ENCODE data around the gene NAV1.
"Not testable (repeated sequence)": the region's sequence is repeated elsewhere in the genome, so short reads cannot be mapped to it uniquely, and the experiment has no call there.

NAV1 gene

GRCh38 chr1:201544710-201545109, 5.8 kb downstream of the NAV1 start:
- no peak overlapping the region for H3K4me3 ChIP-seq (IDR thresholded peaks at IDR 0.05; ENCODE audit: insufficient read depth, low read depth, low read length)
- H2AFZ ChIP-seq (ENCODE audit: low read depth): no peak overlapping the region
- no peak overlapping the region for H3K27ac ChIP-seq
- TF ChIP-seq CTCF (conservative IDR thresholded peaks at IDR 0.05; ENCODE audit: low read depth, low read length): no peak
- no peak overlapping the region for H3K4me2 ChIP-seq
- no peaks in the 10 kb centered on the region for H4K20me1 ChIP-seq (ENCODE audit: insufficient read depth)
- no peaks in the 10 kb centered on the region for H3K36me3 ChIP-seq (ENCODE audit: insufficient read depth)
- H3K4me1 ChIP-seq (ENCODE audit: low read depth, poor library complexity, severe bottlenecking): no peaks in the 10 kb centered on the region
- no peaks in the 10 kb centered on the region for H3K79me2 ChIP-seq (ENCODE audit: insufficient read depth, low read depth)
- H3K27me3 ChIP-seq (ENCODE audit: insufficient read depth, low read depth): no peaks in the 10 kb centered on the region
- H3K9ac ChIP-seq: no peak overlapping the region

GRCh38 chr1:201545851-201546492, 7.0 kb downstream of the NAV1 start:
- no peaks in the 10 kb centered on the region for H3K79me2 ChIP-seq (ENCODE audit: insufficient read depth, low read depth)
- H2AFZ ChIP-seq (ENCODE audit: low read depth): no peak overlapping the region
- H3K9ac ChIP-seq: no peak overlapping the region
- no peak overlapping the region for H3K27ac ChIP-seq
- no peaks in the 10 kb centered on the region for H4K20me1 ChIP-seq (ENCODE audit: insufficient read depth)
- no peak overlapping the region for H3K4me2 ChIP-seq
- H3K27me3 ChIP-seq (ENCODE audit: insufficient read depth, low read depth): no peaks in the 10 kb centered on the region
- H3K36me3 ChIP-seq (ENCODE audit: insufficient read depth): no peaks in the 10 kb centered on the region
- TF ChIP-seq CTCF (conservative IDR thresholded peaks at IDR 0.05; ENCODE audit: low read depth, low read length): no peak
- H3K4me1 ChIP-seq (ENCODE audit: low read depth, poor library complexity, severe bottlenecking): no peaks in the 10 kb centered on the region
- no peak overlapping the region for H3K4me3 ChIP-seq (IDR thresholded peaks at IDR 0.05; ENCODE audit: insufficient read depth, low read depth, low read length)

- not testable (repeated sequence) for H3K4me3 ChIP-seq (IDR thresholded peaks at IDR 0.05; ENCODE audit: insufficient read depth, low read depth, low read length); H3K27ac ChIP-seq; H3K9ac ChIP-seq; H3K79me2 ChIP-seq (ENCODE audit: insufficient read depth, low read depth); H3K4me1 ChIP-seq (ENCODE audit: low read depth, poor library complexity, severe bottlenecking); H4K20me1 ChIP-seq (ENCODE audit: insufficient read depth); H3K36me3 ChIP-seq (ENCODE audit: insufficient read depth); H3K27me3 ChIP-seq (ENCODE audit: insufficient read depth, low read depth); H3K4me2 ChIP-seq; H2AFZ ChIP-seq (ENCODE audit: low read depth)
These were observed 10.6 kb downstream of the NAV1 start for GRCh38 chr1:201549522-201549921.

GRCh38 chr1:201551096-201551495, 12.2 kb downstream of the NAV1 start:
- no peak overlapping the region for H3K4me3 ChIP-seq (IDR thresholded peaks at IDR 0.05; ENCODE audit: insufficient read depth, low read depth, low read length)
- no peaks in the 10 kb centered on the region for H3K79me2 ChIP-seq (ENCODE audit: insufficient read depth, low read depth)
- H4K20me1 ChIP-seq (ENCODE audit: insufficient read depth): no peaks in the 10 kb centered on the region
- H3K9ac ChIP-seq: no peak overlapping the region
- TF ChIP-seq CTCF (conservative IDR thresholded peaks at IDR 0.05; ENCODE audit: low read depth, low read length): no peak
- H3K27ac ChIP-seq: no peak overlapping the region
- H3K36me3 ChIP-seq (ENCODE audit: insufficient read depth): no peaks in the 10 kb centered on the region
- no peaks in the 10 kb centered on the region for H3K4me1 ChIP-seq (ENCODE audit: low read depth, poor library complexity, severe bottlenecking)
- no peak overlapping the region for H3K4me2 ChIP-seq
- H2AFZ ChIP-seq (ENCODE audit: low read depth): no peak overlapping the region
- no peaks in the 10 kb centered on the region for H3K27me3 ChIP-seq (ENCODE audit: insufficient read depth, low read depth)

- Histone ChIP-seq H2AFZ (ENCODE audit: low read depth) (no peak overlapping the region), H3K4me2 (no peak overlapping the region), H3K4me3 (IDR thresholded peaks at IDR 0.05; ENCODE audit: insufficient read depth, low read depth, low read length) (no peak overlapping the region), H3K9ac (no peak overlapping the region), H3K27me3 (ENCODE audit: insufficient read depth, low read depth) (no peaks in the 10 kb centered on the region), H3K36me3 (ENCODE audit: insufficient read depth) (no peaks in the 10 kb centered on the region), H4K20me1 (ENCODE audit: insufficient read depth) (no peaks in the 10 kb centered on the region), H3K79me2 (ENCODE audit: insufficient read depth, low read depth) (no peaks in the 10 kb centered on the region), H3K27ac (no peak overlapping the region), H3K4me1 (ENCODE audit: low read depth, poor library complexity, severe bottlenecking) (no peaks in the 10 kb centered on the region)
- TF ChIP-seq CTCF (conservative IDR thresholded peaks at IDR 0.05; ENCODE audit: low read depth, low read length): no peak
These were observed 13.2 kb downstream of the NAV1 start for GRCh38 chr1:201551877-201552731.
